Measurements from ENCODE around the gene FANCG.

Gene FANCG

DNA sequence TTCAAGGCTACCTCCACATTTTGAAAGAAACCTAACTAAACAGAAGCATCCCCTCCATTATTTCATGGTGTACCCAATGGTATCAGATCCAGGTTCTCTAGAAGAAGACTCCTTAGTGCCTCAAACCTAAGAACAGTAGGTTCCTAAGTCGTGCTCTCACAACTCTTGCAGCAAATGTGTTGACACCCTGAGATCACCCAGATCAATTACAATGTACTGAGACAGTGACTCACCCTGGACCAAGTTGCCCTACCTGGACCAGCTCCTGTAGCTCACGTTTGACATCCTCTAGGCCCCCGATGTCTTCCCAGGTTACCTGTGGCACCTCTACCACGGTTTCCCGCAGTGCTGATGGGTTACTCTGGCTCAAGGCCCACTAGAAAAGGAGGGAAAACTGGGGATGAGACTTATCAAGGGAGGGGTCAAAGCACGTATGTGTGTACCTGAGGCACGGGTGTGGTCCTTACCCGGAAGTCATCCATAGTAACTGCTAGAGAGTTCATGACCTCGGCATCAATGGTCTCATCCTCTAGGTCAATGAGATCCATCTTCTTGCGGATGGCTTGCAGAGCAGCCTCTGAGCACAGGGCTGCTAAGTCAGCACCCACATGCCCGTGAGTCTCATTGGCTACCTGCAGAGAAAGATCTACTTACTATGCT is 19.1 kb downstream of the FANCG start:
- no peak for DNase-seq

DNA sequence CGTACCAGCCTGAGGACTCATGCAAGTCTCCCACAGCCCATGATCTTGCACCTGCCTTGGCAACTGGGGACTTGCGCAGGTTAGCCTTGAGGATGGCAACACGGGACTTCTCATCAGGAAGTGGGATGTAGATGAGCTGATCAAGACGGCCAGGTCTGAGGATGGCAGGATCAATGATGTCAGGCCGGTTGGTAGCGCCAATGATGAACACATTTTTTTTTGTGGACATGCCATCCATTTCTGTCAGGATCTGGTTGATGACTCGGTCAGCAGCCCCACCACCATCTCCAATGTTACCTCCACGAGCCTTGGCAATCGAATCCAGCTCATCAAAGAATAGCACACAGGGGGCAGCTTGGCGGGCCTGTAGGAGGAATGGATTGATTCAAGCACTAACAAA is 20.3 kb downstream of the FANCG start:
- DNase-seq, result no peak

GRCh38 chr9:35057271-35057620 is 22.5 kb downstream of the FANCG start:
- no peak for DNase-seq

GRCh38 chr9:35056571-35057270 is 23.0 kb downstream of the FANCG start:
- no peak for DNase-seq

DNA sequence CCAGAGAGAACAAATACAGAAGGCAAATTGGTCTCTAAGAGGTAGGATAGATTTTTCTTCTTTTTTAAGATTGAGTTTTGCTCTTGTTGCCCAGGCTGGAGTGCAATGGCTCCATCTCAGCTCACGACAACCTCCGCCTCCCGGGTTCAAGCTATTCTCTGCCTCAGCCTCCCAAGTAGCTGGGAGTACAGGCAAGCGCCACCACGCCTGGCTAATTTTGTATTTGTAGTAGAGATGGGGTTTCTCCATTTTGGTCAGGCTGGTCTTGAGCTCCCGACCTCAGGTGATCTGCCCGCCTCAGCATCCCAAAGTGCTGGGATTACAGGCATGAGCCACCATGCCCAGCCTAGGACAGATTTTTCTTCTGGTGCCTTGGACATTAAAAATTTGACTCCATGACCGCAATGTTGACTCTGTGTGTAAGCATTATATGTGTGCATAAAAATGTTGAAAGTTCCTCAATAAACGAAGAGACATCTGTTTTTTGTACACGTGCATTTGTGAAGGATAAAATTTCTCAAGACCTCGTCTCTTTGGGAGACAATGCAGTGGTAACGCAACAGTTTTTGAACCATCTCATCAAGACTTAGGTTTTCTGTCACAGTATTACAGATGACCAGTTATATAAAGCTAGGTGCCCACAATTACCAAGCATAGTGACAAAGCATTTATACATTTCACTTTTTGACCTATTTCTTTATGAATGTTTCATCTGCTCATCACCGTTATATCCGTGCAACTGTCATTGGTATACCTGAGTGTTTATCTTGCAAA is 24.7 kb downstream of the FANCG start:
- DNase-seq, result no peak

DNA sequence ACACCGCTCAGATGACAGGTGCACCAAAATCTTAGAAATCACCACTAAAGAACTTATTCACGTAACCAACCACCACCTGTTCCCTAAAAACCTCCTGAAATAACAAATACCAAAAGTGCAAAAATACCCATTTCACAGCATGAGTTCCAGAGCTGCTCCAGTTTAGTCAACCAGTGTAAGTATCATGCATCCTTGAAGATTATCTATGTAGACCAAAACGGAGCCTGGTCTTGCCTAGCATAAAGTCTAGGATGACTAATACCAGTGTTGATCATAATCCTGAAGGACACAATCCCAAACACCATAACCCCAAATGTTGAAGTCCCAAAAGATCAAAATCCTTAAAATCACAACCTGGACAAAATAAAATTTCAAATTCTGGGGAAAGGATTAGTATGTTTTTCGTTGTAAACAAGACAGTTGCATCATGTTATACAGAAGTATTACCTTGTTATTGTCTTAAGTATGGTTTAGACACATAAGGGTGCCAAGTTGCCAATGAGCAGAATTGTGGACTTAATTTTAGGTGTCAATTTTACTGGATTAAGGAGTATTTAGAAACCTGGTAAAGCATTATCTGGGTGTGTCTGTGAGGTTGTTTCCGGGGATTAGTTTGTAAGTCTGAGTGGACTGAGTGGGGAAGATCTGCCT is 25.4 kb downstream of the FANCG start:
- DNase-seq, result no peak

DNA sequence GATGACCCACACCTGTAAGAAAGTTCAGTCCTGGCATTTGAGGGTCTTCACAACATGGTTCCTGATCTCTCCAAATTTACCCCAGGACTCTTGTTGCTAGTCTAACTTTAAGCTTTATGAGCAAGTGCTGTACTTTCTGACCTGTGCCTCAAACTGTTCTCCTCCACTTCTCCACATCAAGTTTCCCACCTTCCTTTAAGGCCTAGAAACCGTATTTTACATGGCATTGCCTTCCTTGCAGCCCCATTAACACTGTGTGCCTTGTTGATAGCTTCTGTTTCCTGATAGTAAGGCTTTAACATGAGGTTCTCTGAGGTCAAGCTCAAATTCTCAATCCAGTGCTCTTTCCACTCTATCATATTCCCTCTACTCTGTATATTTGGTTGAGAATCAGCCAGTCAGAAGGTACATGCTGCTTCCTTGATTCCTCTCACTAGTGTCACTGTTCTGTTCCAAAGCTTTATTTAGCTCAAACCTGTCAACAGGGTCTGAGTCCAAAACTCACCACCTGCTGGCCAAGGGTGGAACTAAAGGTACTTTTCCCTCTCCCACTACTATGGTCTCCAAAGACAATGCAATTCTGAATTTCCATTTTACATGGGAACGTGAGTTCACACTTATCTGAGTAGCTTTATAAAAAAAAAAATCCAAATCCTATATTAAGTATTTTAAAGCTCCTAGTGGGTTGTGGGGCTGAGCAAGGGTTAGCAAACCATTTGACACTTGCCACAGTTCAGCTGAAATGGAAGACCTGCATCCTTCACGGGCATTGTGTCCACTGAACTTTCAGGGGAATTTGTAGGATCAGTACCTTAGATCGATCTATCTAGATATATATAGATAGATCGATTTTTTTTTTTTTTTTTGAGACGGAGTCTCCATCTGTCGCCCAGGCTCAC is 28.4 kb downstream of the FANCG start:
- no peak for DNase-seq

GRCh38 chr9:35048511-35048910 is 31.2 kb downstream of the FANCG start:
- no peak for DNase-seq

DNA sequence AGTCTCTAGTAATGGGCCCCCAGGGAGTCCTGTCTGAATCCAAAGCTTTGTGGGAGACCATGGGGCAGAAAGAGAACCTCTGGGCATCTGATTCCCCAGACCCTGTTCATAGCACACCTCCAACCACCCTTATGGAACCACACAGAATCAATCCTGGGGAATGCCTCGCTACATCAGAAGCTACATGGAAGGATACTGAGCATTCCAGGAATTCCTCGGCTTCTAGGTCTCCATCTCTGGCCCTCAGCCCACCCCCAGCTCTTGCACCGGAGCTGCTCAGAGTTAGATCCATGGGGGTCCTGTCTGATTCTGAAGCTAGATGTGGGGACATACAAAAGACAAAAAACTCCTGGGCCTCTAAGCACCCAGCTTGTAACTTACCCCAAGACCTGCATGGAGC is 35.7 kb downstream of the FANCG start:
- DNase-seq, result no peak

GRCh38 chr9:35042891-35043545 is 36.7 kb downstream of the FANCG start:
- DNase-seq, result no peak

GRCh38 chr9:35042081-35042604 is 37.6 kb downstream of the FANCG start:
- DNase-seq, result no peak

- no peak for DNase-seq
Measured at GRCh38 chr9:35035851-35036701, 43.7 kb downstream of the FANCG start.

DNA sequence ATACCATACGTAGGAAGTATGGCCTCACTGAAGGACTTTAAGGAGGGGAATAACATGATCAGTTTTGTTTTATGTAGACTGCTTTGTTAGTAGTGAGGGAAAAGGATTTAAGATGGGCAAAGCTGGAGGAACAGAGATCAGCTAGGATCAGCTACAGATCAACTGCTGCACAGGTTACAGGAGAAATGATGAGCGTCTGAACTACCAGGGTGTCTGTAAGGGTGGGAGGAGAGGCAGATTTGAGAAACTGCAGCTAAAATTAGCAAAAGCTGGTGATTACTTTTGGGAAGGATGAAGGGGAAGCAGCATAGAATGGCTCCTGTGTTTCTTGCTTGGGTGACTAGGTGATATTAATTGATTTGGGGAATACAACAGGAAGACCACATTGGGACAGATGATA is 46.6 kb downstream of the FANCG start:
- no peak for DNase-seq

DNA sequence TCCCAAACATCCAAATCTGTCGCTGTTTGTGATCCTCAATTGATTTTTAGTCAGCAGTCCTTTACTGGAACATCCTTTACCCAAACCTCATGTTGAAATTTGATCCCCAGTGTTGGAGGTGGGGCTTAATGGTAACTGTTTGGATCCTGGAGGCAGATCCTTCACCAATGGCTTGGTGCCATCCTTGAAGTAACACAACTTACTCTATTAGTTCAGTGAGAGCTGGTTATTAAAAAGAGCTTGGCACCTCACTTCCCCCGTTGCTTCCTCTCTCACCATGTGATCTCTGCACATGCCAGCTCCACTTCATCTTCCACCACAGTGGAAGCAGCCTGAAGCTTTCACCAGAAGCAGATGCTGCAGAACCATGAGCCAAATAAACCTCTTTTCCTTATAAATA is 49.9 kb downstream of the FANCG start:
- DNase-seq, result no peak

DNA sequence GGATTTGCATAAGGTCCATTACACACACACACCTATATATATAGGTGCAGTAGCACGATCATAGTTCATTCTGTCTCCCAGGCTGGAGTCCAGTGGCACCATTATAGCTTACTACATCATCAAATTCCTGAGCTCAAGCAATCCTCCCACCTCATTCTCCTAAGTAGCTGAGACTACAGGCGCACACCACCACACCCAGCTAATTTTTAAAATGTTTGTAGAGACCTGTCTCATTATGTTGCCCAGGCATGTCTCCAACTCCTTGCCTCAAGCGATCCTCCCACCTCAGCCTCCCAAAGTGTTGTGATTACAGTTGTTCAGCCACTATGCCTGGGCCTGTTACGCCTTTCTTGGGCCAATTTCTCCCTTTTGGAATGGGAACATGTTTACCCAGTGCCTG is 50.5 kb downstream of the FANCG start:
- DNase-seq, result no peak

- no peak for DNase-seq
Measured at GRCh38 chr9:35028341-35028740, 51.4 kb downstream of the FANCG start.

DNA sequence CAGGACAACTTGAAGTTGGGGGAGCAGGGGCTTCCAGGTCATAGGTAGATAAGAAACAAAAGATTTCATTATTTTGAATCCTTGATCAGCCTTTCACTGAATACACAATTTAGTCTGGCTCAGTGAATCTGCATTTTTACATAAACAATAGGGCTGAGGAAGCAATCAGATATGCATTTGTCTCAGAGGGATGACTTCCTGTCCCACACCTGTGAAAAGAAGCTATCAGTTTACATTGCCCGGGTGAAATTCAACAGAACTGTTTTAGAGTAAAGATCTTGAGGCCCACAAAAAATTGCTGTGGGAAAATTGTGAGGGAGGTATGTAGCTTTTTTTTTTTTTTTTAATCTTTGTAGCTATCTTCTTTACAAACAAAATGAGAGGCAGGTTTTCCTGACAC is 51.9 kb downstream of the FANCG start:
- no peak for DNase-seq

GRCh38 chr9:35027374-35027773 is 52.4 kb downstream of the FANCG start:
- no peak for DNase-seq

GRCh38 chr9:35026671-35027070 is 53.1 kb downstream of the FANCG start:
- no peak for DNase-seq
